ENCODE measurements around the gene SMARCD2.

DNA sequence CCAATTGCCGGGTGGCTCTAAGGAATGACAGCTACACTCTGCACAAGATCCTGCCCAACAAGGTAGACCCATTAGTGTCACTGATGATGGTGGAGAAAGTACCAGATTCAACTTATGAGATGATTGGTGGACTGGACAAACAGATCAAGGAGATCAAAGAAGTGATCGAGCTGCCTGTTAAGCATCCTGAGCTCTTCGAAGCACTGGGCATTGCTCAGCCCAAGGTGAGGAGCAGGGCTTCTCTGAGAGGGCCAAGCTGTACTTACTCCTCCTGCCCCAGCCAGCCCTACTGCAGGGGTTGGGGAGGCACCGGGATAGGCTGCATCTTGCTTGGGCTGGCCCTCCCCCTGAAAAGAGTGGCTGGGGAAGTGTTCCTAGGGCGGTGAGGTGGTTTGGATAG, 12.2 kb downstream of the SMARCD2 start:
- TF ChIP-seq, protein P1, sequence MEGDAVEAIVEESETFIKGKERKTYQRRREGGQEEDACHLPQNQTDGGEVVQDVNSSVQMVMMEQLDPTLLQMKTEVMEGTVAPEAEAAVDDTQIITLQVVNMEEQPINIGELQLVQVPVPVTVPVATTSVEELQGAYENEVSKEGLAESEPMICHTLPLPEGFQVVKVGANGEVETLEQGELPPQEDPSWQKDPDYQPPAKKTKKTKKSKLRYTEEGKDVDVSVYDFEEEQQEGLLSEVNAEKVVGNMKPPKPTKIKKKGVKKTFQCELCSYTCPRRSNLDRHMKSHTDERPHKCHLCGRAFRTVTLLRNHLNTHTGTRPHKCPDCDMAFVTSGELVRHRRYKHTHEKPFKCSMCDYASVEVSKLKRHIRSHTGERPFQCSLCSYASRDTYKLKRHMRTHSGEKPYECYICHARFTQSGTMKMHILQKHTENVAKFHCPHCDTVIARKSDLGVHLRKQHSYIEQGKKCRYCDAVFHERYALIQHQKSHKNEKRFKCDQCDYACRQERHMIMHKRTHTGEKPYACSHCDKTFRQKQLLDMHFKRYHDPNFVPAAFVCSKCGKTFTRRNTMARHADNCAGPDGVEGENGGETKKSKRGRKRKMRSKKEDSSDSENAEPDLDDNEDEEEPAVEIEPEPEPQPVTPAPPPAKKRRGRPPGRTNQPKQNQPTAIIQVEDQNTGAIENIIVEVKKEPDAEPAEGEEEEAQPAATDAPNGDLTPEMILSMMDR (IDR thresholded peaks at IDR 0.05) = no peak
- TF ChIP-seq POLR2A (IDR thresholded peaks at IDR 0.05) (no peak), POLR2AphosphoS5 (IDR thresholded peaks at IDR 0.05) (peak in 2 of 4 donors; percentile 11 to 40)
